COR-L47 (cell line): ENCODE results near the gene USP32.

ENCODE experiments used
- DNase-seq: peaks from one replicate; lab custom pipeline; 2025; lab: John Stamatoyannopoulos, UW

Gene USP32

GRCh38 chr17:60153606-60154390 is 238.1 kb downstream of the USP32 start:
- DNase-seq, result no peak

- DNase-seq, result no peak
Observed at GRCh38 chr17:60151355-60151754, 240.6 kb downstream of the USP32 start.

GRCh38 chr17:60149691-60150582 is 242.0 kb downstream of the USP32 start, which contains the start of gene CA4:
Gene CA4, plus strand, starts transcription at chr17:60149973. Its CDS starts 62 bp downstream, at chr17:60150035.
- peak; percentile 4 for DNase-seq

- DNase-seq, result no peak
Observed at GRCh38 chr17:60148373-60148772, 243.6 kb downstream of the USP32 start.

- no peak for DNase-seq
Observed at GRCh38 chr17:60147553-60148223, 244.2 kb downstream of the USP32 start.

- DNase-seq, result no peak
Observed at GRCh38 chr17:60146206-60146605, 245.7 kb downstream of the USP32 start.

GRCh38 chr17:60145006-60145935 is 246.7 kb downstream of the USP32 start:
- DNase-seq, result no peak

- peak; percentile 81 for DNase-seq
Observed at GRCh38 chr17:60142872-60143499, 248.9 kb downstream of the USP32 start.

- DNase-seq, result no peak
Observed at GRCh38 chr17:60141111-60142018, 250.6 kb downstream of the USP32 start.

GRCh38 chr17:60139438-60140285 is 252.3 kb downstream of the USP32 start:
- no peak for DNase-seq

- DNase-seq, result no peak
Observed at GRCh38 chr17:60138769-60139437, 253.0 kb downstream of the USP32 start.

- no peak for DNase-seq
Observed at GRCh38 chr17:60137731-60138130, 254.2 kb downstream of the USP32 start.

GRCh38 chr17:60135951-60136666 is 255.8 kb downstream of the USP32 start:
- DNase-seq, result no peak

GRCh38 chr17:60135151-60135950 is 256.6 kb downstream of the USP32 start:
- peak; percentile 80 for DNase-seq

GRCh38 chr17:60134396-60135150 is 257.4 kb downstream of the USP32 start:
- no peak for DNase-seq

GRCh38 chr17:60130466-60130865 is 261.5 kb downstream of the USP32 start:
- DNase-seq, result no peak
